NCI-H2029 (cell line): ENCODE results near the gene NFIX.

Experiments
- DNase-seq: peaks from one replicate; lab custom pipeline; 2025; lab: John Stamatoyannopoulos, UW

Gene NFIX

DNA sequence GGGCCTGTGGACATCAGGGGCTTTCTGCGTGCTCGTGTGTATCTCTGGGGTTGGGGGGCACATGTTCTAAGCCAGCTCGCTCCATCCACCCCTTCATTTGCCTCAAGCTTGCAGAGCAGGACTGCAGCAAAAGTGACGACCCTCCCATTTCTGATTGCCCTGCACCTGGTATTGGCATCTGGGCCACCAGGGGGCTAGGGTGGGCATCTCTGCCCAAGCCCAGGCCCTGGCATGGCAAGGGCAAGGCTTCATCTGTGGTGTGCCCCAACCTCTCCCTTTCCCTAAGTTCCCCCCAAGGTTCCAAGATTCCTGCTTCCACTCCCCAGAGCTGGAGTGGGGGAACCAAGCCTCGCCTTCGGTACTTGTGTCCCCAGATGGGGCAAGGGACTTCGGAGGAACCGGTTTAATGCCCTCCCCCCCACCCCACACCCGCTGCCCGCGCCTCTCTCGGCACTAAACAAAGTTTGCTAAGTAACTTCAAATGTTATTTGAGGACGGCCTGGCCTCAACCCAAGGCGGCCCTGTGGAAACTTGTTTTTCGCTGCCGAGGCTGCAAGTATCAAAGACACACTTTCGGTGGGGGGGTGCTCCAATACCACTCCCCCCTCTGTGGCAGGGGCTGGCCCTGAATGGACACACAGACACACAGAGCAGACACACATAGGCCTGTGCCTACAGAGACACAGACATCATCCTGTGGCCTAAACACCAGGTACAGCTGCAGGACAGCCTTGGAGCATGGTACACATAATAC lies 12.2 kb downstream of the NFIX start:
- no peak for DNase-seq

DNA sequence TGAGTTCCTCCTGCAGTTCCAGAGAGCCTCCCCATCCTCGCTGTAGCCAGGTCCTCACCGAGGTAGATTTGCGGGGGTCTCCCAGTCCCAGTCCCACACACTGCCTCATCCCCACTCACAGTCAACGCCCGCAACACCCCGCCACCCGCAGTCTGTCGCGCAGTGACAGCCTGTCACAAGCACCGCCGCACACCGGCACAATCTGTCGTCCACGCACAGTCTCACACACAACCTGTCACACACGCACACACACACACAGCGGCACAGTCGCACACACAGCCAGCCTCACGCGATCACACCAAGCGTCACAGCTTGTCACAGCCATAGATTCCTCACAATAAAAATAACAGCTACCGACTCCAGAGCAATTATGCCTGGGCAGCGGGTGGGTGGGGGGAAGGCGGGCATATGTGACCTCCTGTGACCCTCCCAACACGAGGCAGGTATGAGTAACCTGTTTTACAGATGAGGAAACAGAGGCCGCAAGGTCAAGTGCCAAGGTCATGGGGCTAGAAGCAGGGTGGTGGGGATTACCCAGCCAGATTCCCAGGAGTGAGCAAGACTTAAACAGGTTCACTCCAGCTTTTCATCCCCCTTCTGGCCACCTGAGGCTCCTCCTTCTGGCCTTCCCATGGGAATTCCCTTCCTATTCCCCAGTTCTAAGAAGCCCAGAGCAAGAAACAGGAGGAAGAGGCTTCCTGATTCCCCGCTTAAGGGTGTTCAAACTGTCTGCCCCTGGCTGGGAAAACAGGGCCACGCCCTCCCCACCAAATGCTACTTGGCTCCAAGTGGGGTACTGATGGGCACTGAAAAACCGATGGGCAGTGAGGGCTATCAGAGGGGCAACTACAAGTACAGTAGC lies 13.9 kb downstream of the NFIX start:
- no peak for DNase-seq

GRCh38 chr19:13010038-13010991 lies 15.0 kb downstream of the NFIX start:
- no peak for DNase-seq

DNA sequence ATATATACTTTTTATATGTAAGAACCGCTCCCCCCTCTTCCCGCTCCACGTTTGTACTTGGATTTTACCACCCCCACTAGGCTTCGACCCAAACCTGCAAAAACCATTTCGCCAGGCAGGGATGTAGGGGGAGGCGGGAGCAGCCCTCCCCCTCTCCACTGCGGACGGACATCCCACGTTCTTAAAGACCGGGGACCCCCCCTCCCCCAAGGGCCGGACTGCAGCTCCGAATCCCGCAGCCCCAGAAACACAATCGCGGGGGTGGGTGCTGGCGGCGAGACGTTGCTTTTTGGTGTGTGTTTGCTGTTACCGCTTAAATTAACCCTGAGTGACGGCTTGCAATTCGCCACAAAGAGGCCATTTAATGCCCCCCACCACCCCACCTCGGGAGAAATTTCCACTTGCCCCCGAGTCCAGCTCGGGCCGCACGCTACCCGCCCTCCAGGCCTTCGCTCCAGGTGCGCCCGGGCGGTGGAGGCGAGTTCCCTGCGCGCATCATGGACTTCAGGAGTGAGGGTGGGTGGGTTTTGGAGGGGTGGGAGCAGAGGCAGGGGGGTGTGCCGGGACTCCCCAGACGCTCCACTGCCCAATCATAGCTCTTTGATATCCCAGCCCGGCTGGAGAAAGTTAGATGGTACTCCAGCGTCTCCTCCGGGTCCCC lies 15.8 kb downstream of the NFIX start:
- no peak for DNase-seq

DNA sequence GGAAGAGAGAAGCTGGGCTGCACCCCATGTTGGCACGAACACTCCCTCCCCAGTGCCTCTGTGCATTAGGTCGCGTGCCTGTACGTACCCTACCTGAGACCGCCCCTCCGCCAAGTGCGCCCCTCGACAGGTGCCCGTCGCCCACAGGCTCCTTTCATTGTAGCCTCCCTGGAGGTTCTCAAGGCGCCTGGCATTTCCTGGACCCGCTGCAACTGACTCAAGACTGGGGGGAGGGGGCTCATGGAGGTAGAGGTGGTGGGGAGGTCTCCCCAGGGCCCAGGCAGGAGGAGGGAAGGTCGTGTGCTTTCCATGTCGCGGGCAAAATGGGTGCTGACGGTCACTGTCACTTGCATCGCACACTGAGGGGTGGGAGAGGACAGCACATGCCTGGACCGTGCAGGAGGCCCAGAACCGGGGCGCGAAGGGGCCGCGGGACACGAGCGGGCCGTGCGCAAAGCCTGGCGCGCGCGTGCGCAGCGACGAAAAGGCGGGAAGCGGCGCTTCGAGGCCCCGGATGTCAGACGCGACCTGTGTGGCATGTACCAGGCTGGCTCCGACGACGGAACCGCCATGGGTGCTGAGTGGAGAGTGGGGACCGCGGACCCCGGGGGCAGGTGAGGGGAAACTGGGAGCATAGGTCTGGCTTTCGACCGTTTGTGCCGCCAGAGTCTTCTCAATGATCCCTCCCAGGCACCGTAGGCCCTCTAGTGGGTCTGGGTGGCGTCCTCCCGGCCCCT lies 16.5 kb downstream of the NFIX start:
- no peak for DNase-seq

DNA sequence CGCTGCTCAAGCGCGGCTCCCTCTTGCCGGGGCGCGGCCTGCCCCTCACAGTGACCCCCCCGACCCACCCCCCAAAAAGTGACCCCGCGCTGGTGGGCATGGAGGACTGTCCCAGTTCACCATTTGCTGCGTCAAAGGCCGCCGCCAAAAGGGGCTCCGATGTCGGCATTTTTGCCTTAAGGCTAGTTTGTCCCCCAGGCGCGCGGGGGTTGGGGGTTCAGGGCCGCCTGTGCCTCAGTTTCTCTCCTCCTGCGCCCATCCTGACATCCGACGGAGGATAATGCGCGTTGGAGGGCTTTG lies 17.1 kb downstream of the NFIX start:
- no peak for DNase-seq

- DNase-seq, result no peak
Measured at GRCh38 chr19:13012690-13013608, 17.7 kb downstream of the NFIX start.

GRCh38 chr19:13013649-13014048 lies 18.4 kb downstream of the NFIX start:
- no peak for DNase-seq

- no peak for DNase-seq
Measured at GRCh38 chr19:13014101-13014920, 19.0 kb downstream of the NFIX start.

- no peak for DNase-seq
Measured at GRCh38 chr19:13014921-13015280, 19.6 kb downstream of the NFIX start.

DNA sequence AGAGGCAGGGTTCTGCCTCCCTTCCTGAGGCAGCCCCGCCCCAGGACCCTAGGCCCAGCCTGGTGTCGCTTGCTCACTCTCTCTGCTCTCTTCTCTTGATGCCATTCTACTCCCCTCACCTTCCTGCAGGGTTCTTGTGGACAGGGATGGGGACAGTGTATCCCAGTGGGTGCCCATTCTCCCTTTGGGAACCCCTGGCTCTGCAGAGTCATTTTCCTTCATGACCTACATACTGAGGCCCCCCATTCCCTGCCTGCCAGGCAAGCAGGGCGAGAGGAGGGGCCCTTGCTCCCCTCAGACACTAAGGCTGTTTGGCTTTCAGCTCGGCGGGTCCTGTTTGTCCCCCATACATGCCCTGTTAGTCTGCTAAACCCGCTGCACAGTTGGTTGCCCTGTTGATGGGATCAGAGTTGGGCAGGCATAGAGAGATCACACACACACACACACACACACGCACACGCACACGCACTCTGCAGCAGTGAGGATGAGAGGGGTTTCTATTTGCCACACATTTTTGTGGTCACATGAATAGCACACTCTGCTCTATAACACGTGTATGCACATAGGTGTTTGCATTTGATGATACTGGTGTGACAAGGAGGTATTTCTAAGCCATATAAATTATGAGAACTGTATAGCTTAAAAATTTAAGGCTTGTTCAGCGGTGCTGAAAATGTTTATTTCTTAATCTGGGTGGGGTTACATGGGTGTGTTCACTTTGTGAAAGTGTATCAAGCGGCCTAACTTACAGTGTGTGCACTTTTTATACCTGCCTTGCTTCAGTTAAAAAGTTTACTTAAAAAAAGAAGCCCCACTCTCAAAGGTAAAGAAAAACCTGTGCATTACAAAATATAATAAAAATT lies 20.3 kb downstream of the NFIX start:
- no peak for DNase-seq

DNA sequence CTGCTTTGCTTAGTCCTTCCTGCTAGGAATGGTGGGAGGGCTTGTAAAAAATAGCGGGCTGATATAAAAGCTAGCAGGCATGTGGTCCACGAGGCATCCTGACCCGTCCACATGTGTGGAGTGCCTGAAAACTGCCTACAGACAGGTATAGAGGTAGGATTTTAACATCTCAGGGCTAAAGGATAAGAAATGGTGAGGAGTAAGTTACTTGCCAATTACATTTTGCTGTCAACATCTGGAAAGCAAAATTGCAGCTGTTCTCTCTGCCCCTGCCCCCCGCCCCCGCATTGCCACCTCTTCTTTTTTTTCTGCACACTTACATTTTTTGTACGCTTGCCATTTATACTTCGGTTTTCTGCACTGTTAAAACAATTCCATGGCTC lies 21.0 kb downstream of the NFIX start:
- no peak for DNase-seq

DNA sequence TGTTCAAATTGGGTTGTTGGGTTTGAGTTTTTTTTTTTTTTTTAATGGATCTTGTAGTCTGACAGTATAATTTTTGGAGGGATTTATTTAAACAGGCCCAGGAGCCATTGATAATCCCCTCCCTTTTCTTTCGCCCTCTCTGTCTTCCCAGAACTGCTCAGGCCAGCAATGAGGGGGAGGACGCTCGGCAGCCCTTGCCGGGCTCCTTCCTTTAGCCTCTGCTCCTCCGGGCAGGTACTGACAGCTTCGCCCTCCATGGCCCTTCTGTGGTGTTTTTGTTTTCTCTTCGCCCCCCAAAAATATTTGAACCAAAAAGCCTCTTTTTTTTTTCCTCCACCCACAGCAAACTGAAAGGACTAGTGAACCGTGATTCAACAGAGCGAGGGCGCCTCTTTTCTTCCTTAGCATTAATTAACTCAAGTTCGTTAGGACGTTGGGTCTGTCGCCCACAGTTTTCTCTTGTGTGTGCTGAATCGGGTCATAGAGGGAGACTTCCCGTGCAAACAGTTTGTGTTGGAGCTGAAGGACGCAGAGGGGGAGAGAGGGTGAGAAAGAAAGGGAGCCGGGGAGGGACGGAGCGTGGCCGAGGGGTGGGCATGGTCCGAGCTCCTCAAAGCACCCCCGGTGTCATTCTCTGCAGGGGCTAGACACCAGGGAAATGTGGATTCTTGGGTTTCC lies 21.5 kb downstream of the NFIX start:
- no peak for DNase-seq

DNA sequence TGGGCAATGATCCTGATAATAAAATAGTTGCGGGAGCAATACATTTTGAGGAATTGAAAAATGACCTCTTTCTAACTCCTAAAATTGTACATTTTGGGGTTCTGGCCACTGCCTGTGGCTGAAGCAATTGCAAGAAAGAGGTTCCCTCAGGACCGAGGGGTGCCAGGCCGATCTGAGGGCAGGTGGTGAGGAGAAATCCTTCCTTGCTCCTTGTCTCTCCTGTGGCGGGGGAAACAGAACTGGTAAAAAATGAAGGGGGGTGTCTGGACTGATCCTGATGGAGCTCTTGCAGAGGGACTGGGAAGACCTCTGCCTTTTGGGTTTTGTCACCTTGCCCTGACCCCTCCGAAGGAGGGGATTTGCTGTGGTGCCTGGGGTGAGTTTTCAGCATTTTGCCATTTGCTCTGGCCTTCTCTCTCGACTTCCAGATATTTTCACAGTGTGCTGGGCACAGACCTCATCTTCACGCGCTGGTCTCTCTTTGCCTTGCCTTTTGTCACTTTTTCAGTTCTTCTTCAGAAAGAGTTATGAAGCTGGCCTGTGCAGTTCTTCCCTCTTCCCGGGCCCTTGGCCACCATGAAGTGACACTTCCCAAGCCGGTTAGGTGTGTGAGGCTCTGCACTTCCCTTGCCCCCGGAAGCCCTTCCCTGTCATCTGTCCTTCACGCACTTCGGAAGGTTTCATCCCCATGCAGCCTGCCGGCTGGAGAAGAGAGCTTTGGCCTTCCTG lies 22.2 kb downstream of the NFIX start:
- no peak for DNase-seq

DNA sequence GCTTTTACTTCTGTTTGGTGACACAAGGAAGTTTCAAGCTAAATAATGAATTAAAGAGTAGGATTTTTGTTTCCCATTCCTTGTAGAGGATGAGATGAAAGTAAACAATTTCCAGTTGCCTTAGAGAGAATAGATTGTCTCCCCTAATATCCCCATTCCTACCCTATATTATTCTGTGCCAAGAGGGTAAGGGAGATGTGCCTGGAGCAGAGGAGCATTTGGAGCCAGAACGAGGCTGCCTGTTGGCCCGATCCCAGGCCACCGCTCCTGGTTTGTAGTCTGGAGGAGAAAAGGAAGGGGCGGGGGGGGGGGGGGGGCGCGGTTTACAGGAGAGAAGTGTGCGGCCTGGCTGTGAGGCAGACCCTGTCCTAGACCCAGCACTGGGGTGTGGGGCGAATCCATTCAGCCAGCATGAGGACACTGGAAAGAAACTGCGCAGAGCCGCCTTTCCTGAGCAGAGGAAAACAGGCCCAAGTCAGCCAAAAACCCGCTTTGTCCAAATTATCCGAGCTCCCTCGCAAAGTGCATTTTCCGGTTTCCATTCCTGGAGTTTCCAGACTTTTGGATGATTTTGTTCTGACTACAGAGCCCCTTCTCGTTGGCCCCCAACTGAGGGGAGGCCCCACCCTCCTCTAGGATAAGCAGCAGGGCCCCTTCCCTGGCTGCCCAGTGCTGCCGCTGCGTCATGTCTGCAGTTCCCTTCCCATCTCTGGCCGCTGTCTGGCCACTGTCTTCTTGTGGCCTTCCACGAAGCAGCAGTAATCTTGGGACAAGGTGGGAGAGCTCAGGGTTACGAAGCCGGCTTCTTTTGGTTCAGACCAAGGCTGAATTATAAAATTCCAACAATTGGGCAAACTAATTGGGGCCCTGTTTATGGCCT lies 23.0 kb downstream of the NFIX start:
- DNase-seq, result peak; percentile 10

GRCh38 chr19:13019332-13019731 lies 24.1 kb downstream of the NFIX start:
- DNase-seq, result no peak
